Suprapubic skin (tissue), 4 donors: Measurements from ENCODE around the gene LSM5.

ENCODE experiments used
- EP300 ChIP-seq: sonication (generic); formaldehyde crosslinking; IDR thresholded peaks from one replicate; pipeline ENCODE4 v1.6.1; 2017; ENCODE audit warnings: antibody characterized with exemption
- POLR2A ChIP-seq, 2 donors: fragments of 450-650 bp; IDR thresholded peaks; one replicate each; pipeline ENCODE4 v1.6.1; 2017; ENCODE audit warnings: antibody characterized with exemption in 2 of 2, mild to moderate bottlenecking in 2 of 2, moderate library complexity in 2 of 2
- POLR2AphosphoS5 ChIP-seq, 3 donors: sonication (generic); formaldehyde crosslinking; IDR thresholded peaks; one replicate each; pipeline ENCODE4 v1.6.1; 2017; ENCODE audit warnings: antibody characterized with exemption in 3 of 3
- TF ChIP-seq, protein P1 (sequence below), 2 donors: fragments of 200-600 bp in 1 of 2; fragments of 450-650 bp in 1 of 2; sonication (generic) in 1 of 2; IDR thresholded peaks; one replicate each; pipeline ENCODE4 v1.5.1; 2016 to 2019; ENCODE audit warnings: antibody characterized with exemption in 2 of 2, mild to moderate bottlenecking in 1 of 2, moderate library complexity in 1 of 2

GRCh38 chr7:32477649-32477980, 12.6 kb downstream of the LSM5 start:
- TF ChIP-seq POLR2AphosphoS5 (IDR thresholded peaks at IDR 0.05) (no peak), POLR2A (IDR thresholded peaks at IDR 0.05) (no peak), EP300 (no peak)
- TF ChIP-seq, protein P1, sequence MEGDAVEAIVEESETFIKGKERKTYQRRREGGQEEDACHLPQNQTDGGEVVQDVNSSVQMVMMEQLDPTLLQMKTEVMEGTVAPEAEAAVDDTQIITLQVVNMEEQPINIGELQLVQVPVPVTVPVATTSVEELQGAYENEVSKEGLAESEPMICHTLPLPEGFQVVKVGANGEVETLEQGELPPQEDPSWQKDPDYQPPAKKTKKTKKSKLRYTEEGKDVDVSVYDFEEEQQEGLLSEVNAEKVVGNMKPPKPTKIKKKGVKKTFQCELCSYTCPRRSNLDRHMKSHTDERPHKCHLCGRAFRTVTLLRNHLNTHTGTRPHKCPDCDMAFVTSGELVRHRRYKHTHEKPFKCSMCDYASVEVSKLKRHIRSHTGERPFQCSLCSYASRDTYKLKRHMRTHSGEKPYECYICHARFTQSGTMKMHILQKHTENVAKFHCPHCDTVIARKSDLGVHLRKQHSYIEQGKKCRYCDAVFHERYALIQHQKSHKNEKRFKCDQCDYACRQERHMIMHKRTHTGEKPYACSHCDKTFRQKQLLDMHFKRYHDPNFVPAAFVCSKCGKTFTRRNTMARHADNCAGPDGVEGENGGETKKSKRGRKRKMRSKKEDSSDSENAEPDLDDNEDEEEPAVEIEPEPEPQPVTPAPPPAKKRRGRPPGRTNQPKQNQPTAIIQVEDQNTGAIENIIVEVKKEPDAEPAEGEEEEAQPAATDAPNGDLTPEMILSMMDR (IDR thresholded peaks at IDR 0.05), result no peak
